ENCODE results near the gene VPS37C.

VPS37C gene

DNA sequence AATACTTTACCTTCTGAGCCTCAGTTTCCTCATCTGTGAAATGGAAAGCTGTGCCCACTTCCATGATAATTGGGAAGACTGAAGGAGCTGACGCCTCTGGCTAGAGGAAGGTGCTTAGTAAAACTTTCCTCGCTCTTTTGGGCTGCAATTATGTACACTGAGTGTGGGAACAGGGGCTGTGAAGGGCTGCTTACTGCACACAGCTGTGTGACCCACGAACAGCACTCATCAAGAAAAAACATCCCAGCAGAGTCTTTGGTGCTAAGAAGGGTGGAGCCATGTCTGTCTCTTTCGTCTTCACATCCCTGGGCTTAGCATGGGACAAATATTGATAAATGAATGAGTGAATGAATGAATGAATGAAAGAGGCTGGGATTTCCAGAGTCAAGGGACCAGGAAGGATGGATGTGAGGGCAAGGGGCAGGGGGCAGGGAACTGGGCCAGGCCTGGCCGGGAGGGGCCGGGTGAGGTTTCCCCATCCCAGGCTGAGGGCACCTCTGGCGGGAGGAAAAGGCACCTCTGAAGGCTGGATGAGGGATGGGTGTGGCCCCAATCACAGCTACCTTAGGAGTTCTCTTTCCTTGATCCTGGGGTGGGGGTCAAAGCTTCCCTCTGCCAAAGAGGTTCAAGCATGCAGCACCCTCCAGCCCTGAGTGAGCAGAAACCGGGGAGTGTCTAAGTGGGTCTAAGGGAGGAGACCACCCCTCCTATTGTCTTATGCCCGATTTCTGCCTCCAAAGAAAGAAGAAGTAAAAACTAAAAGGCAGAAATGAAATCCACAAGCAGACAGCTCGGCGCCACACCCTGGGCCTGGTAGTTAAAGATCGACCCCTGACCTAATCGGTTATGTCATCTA is 68.1 kb downstream of the VPS37C start:
- no peak overlapping the region for H3K27ac ChIP-seq
- TF ChIP-seq, protein P1, sequence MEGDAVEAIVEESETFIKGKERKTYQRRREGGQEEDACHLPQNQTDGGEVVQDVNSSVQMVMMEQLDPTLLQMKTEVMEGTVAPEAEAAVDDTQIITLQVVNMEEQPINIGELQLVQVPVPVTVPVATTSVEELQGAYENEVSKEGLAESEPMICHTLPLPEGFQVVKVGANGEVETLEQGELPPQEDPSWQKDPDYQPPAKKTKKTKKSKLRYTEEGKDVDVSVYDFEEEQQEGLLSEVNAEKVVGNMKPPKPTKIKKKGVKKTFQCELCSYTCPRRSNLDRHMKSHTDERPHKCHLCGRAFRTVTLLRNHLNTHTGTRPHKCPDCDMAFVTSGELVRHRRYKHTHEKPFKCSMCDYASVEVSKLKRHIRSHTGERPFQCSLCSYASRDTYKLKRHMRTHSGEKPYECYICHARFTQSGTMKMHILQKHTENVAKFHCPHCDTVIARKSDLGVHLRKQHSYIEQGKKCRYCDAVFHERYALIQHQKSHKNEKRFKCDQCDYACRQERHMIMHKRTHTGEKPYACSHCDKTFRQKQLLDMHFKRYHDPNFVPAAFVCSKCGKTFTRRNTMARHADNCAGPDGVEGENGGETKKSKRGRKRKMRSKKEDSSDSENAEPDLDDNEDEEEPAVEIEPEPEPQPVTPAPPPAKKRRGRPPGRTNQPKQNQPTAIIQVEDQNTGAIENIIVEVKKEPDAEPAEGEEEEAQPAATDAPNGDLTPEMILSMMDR (conservative IDR thresholded peaks at IDR 0.05), result no peak
- no peak for TF ChIP-seq ZFX (IDR thresholded peaks at IDR 0.05)

DNA sequence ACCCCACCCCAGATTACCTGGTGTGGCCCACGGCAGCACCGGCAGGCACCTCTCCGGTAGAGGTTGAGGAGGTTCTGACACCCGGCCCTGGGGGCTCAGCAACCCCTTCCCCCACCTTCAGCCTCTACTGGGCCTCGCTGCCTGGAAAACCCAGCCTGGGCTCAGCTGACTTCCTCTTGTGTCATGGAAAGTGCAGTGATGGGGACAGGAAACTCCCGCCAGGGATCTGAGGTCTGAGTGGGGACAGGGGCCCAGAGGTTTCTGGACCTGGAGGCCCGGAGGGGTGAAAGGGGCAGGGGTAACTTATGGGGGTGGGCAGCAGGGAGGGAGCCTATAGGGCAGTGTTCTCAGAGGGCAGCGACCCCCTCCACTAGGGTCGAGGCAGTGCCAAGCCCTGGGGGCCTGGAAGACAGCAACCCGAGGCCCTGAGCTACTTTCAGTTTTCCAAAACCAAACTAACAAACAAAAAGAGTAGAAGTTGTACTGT is 68.9 kb downstream of the VPS37C start:
- H3K27ac ChIP-seq, result no peak overlapping the region
- no peak for TF ChIP-seq ZFX (IDR thresholded peaks at IDR 0.05)
- TF ChIP-seq, protein P1 (conservative IDR thresholded peaks at IDR 0.05), result no peak

DNA sequence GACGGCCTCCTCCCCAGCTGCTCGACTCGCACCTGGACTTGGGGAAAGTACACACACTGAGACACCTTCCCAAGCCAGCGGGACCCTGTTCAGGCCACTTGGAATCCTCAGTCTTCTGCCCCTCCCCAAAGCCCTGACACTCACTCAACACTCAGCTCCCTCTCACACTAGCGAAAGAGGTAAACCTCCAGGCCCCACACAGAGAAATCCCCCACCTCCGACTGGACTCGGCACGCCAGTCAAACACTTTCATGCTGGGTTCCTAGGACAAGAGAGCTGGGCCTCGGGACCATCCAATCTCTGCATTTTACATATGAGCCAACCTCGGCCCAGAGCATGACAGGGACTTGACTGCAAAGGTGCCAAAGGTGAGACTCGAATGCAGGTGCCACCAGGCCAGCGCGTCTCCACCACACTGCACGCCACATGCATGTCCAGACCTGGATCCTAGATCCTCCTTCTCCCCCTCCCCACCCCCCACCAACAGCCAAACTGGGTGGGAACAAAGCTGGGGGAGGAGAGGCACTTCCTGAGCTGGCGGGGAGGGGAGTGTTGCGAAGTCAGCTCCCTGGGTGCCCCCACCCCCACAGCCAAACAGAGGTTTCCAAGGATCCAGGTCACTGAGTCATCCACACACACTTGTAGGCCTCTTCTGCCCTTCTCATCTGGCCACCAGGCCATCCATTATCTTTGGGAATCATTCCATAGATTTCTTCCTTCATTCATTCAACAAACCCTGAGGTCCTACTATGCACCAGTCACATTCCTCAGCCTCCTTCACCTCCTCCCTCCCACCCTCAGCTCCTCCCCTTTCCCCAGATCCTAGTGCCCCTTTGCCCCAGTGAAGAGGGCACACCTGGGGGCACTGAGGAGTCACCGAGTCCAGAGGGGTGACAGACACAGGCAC is 69.6 kb downstream of the VPS37C start:
- TF ChIP-seq ZFX (IDR thresholded peaks at IDR 0.05), result no peak
- TF ChIP-seq, protein P1 (conservative IDR thresholded peaks at IDR 0.05), result no peak
- no peak overlapping the region for H3K27ac ChIP-seq

DNA sequence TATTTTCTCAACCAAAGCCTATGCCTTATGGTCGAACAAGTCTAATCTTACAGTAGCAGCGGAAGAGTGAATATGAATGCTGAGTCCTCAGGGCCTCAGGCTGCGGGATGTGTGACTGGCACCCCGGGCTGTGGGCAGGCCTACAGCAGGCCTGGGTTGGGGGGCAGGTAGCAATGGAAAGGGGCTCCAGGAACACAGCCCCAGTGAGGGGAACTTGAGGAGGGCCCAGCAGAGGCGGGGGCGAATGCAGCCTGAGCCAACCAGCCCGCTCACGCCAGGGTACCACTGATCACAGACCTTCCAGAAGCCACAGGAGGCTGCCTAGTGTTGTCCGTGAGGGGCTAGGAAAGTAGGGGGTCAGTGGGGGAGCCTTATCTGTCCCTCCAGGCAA is 70.2 kb downstream of the VPS37C start:
- TF ChIP-seq ZFX (IDR thresholded peaks at IDR 0.05), result no peak
- TF ChIP-seq, protein P1 (conservative IDR thresholded peaks at IDR 0.05), result no peak
- H3K27ac ChIP-seq, result no peak overlapping the region

DNA sequence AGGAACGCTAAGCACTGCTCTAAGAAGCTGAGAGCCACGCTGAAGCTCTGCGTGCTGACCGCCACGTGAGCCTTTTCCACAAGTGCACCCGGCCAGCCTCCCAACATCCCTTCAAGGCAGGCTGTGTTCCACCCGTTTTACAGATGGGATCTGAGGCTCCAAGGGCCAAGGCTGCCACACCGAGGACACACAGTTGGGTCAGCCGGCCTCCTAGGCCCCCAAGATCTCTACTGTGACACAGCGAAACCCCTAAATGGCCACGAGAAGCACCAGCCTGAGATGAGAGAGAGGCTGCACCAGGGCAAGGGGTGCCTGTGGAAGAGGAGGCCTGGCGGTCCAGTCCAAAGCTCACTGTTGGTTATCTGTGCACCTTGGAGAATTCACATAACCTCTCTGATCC is 70.7 kb downstream of the VPS37C start:
- TF ChIP-seq, protein P1 (conservative IDR thresholded peaks at IDR 0.05), result no peak
- TF ChIP-seq ZFX (IDR thresholded peaks at IDR 0.05), result no peak
- no peak overlapping the region for H3K27ac ChIP-seq

DNA sequence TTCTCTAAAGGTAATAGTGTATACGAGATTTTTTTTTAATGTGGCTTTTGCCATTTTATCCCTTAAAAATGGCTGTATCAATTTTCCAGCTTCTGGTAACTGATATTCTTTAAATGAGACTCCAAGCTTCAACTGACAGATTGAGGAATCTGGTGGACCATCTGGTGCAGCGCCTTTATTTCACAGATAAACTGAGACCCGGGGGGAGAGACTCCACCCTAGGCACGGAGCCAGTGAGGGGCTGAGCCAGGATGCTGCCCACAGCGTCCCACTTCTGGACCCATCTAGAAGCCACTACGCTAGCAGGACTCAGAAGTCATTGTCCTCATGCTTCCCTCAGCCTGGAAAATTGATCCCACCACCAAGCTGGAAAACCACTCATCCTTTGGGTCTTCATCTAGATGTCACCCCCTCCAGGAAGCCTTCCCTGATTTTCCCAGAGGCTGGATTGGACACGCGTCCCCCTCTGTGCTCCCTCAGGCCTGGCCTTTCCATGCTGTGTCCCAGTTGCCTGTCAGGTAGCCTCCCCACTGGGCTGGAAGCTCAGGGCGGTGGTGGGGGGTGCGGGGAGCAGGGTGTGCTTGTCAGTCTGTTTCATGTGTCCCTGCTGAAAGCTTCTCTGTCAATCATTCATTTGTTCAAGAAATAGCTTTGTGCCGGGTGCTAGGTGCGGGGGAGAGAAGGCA is 71.3 kb downstream of the VPS37C start:
- TF ChIP-seq, protein P1 (conservative IDR thresholded peaks at IDR 0.05), result no peak
- TF ChIP-seq ZFX (IDR thresholded peaks at IDR 0.05), result no peak
- no peak overlapping the region for H3K27ac ChIP-seq
